HG03442 (cell line): ENCODE measurements around the gene LAMC3.
"Not testable (repeated sequence)": the region's sequence is repeated elsewhere in the genome, so short reads cannot be mapped to it uniquely, and the experiment has no call there.

Experiments
- ATAC-seq: cut with Tn5 transposase; IDR thresholded peaks from one replicate; pipeline ENCODE4 v1.9.1; 2021; ENCODE audit warnings: mild to moderate bottlenecking, moderate library complexity; ENCODE audit not compliant: unreplicated experiment

The LAMC3 gene

GRCh38 chr9:131095666-131096268 is 86.8 kb downstream of the LAMC3 start:
- no peak for ATAC-seq

GRCh38 chr9:131096269-131097125 is 87.5 kb downstream of the LAMC3 start, which contains the start of gene AIF1L:
TSS of gene AIF1L (plus strand) at chr9:131096531. CDS start at chr9:131096630, 99 bp downstream.
- ATAC-seq, result no peak

GRCh38 chr9:131097126-131097947 is 88.4 kb downstream of the LAMC3 start:
- no peak for ATAC-seq

- no peak for ATAC-seq
Observed at GRCh38 chr9:131097948-131098278, 88.9 kb downstream of the LAMC3 start.

GRCh38 chr9:131098391-131099101 is 89.6 kb downstream of the LAMC3 start:
- ATAC-seq, result no peak

GRCh38 chr9:131099102-131099606 is 90.2 kb downstream of the LAMC3 start:
- no peak for ATAC-seq

- ATAC-seq, result not testable (repeated sequence)
Observed at GRCh38 chr9:131099845-131100244, 90.9 kb downstream of the LAMC3 start.

GRCh38 chr9:131100445-131100844 is 91.5 kb downstream of the LAMC3 start:
- no peak for ATAC-seq

- no peak for ATAC-seq
Observed at GRCh38 chr9:131101207-131101964, 92.4 kb downstream of the LAMC3 start.

- ATAC-seq, result no peak
Observed at GRCh38 chr9:131103024-131103423, 94.0 kb downstream of the LAMC3 start.

GRCh38 chr9:131103535-131103934 is 94.6 kb downstream of the LAMC3 start:
- no peak for ATAC-seq

- no peak for ATAC-seq
Observed at GRCh38 chr9:131104016-131104740, 95.2 kb downstream of the LAMC3 start.

GRCh38 chr9:131105952-131106351 is 97.0 kb downstream of the LAMC3 start:
- no peak for ATAC-seq

GRCh38 chr9:131107760-131108159 is 98.8 kb downstream of the LAMC3 start:
- no peak for ATAC-seq

GRCh38 chr9:131111186-131111853 is 102.3 kb downstream of the LAMC3 start:
- ATAC-seq, result no peak

GRCh38 chr9:131111854-131112311 is 102.9 kb downstream of the LAMC3 start:
- ATAC-seq, result no peak

GRCh38 chr9:131112374-131113154 is 103.6 kb downstream of the LAMC3 start:
- ATAC-seq, result no peak

GRCh38 chr9:131113655-131114054 is 104.7 kb downstream of the LAMC3 start:
- ATAC-seq, result no peak
